ENCODE data around the gene PAX4.

The PAX4 gene, protein sequence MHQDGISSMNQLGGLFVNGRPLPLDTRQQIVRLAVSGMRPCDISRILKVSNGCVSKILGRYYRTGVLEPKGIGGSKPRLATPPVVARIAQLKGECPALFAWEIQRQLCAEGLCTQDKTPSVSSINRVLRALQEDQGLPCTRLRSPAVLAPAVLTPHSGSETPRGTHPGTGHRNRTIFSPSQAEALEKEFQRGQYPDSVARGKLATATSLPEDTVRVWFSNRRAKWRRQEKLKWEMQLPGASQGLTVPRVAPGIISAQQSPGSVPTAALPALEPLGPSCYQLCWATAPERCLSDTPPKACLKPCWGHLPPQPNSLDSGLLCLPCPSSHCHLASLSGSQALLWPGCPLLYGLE

DNA sequence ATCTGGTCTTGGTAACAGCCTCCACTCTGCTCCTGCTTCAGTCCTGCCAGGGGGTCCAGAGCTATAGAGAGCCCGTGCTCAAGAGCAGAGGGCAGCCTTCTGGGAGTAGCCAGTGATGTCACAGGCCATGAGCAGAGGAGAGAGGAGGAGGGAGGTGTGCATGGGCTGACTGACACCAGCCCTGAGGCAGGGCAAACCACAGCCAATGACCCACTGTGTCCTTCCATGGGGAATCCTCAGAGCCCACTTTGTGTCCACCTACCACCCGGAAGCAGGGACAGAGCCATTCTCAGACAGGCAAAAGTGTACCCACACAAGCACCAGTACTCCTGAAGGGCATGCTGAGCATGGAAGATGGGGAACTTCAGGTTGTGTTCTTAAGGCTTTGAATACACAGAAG lies at the start of gene PAX4:
TSS of gene PAX4 (minus strand) at position 101 of the 400 bp plus-strand sequence. CDS start 2,214 bp downstream, outside the sequence.
- DNase-seq (ENCODE audit: low read depth in 1 of 2, low spot score in 1 of 2): no peak

DNA sequence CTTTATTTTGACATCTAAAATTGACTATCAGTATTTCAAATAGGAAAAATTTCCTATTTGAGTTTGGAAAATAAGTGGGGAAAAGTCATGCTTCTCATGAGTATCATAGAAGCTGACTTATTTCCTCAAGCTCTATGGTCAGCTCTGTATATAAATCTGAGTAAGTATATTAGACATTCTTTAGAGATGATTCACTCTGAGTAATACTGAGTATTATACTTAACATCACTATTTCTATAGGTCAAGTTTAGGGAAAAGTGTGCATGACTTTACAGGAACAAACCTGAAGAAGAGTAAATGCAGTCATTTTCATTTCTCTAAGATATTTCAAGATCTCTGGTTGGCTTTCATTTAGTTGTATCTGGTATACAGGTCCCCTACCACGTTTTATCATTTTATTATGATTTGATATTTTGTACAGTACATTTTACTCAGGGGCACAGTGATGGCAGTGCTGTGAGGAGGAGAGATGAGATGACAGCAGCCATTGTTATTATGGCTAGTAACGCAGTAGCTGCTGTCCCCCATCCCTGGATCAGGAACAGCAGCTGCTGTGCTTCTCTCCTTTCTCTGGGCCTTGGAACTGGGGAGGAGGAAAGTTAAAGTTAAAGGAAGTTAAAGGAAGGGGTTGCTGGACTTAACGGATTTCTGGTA lies 49.2 kb upstream of the PAX4 start:
- DNase-seq (ENCODE audit: low read depth in 1 of 2, low spot score in 1 of 2): no peak

DNA sequence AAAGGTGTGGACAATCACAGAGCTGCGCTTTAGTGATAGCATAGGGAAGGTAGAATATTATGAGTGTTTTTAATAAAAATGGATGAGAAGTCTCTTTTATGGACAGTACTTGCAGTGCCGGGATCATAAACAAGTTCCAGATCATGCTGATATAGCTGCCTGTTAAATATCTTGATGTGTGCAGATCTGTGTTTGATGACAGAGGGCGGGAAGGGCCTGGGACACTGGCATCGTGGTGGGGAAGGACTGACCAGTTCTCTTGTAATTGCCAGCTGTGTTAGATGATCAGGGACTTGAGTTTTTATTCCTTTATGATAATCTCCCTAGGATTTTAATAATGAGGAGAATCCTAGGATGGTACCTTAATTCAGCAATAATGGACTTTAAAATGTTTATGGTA lies 48.7 kb upstream of the PAX4 start:
- DNase-seq (ENCODE audit: low read depth in 1 of 2, low spot score in 1 of 2): no peak

DNA sequence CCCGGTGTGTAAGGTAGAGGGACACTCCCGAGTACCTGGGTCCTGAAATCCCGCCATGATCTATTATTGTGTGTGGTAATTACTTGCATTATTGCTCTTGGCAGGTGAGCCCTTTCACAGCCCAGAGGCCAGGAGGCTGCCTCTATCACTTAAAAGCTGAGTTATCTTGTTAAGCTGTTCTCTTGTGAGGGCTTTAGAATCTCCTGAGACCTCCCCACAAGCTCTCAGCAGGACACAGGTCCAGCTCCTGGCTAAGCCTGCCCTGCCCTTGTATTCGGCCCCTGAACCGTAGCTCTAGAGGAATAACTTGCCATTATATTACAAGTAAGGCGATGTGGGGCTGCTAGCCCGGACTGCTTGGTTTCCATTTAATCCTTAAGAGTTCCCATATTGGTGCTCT lies 48.0 kb upstream of the PAX4 start:
- DNase-seq (ENCODE audit: low read depth in 1 of 2, low spot score in 1 of 2): no peak

DNA sequence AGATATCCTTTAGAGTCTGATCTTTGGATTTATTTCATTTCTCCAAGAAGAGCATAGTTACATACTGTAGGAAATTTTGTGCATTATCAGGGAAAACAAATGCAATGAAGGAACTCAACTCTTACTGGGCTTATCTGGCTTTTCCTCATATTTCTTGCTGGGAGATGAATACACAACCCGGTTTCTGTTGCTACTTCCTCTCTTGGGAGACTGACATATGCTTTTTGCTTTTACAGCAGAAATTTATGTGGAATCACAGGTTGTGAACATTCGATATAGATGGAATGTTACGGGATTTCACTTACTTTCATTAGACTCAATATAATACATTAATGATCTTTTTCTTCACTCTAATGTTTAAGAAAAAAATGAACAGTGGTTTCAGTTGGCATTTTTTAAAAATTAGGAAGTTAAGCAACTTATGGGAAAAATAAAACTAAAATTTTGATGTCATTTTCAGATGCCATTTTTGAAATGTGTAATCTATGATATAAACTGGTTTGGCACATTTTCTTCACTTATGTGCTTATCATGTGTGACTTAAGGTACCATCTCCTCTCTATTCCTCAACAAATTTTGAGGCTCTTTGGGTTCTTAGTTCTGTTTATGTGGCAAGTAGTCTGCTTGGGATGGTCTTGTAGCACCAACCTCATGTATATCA lies 41.2 kb upstream of the PAX4 start:
- DNase-seq (ENCODE audit: low read depth in 1 of 2, low spot score in 1 of 2): no peak

DNA sequence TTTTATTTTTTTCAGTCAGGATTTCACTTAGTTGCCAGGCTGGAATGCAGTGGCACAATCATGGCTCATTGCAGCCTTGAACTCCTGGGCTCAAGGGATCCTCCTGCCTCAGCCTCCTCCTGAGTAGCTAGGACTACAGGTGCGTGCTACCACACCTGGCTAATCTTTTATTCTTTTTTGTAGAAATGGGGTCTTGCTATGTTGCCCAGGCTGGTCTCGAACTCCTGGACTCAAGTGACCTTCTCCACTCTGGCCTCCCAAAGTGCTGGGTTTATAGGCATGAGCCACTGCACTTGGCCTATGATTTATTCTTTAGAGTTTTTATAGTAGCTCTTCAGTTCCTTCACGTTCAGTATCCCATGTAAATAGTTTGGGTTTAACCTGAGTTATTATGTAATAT lies 39.6 kb upstream of the PAX4 start:
- no peak for DNase-seq (ENCODE audit: low read depth in 1 of 2, low spot score in 1 of 2)

DNA sequence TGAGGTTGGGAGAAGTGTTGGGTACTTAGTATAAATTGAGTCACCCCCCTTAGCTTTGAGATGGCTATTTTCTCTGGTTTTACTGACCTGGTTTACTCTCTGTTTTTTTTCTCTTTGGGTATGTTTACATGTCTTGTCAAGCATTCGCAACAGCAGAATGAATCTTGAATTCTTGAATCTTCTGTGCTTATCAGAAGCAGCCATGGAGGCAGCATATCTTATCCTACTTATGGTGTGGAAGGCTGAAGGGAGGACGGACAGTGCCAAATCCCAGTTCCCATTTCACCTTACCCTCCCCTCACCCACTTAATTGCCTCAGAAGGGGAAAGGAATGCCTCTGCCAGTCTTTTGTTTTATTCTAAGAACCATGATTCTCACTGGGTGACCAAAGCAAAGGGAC lies 37.8 kb upstream of the PAX4 start:
- no peak for DNase-seq (ENCODE audit: low read depth in 1 of 2, low spot score in 1 of 2)

DNA sequence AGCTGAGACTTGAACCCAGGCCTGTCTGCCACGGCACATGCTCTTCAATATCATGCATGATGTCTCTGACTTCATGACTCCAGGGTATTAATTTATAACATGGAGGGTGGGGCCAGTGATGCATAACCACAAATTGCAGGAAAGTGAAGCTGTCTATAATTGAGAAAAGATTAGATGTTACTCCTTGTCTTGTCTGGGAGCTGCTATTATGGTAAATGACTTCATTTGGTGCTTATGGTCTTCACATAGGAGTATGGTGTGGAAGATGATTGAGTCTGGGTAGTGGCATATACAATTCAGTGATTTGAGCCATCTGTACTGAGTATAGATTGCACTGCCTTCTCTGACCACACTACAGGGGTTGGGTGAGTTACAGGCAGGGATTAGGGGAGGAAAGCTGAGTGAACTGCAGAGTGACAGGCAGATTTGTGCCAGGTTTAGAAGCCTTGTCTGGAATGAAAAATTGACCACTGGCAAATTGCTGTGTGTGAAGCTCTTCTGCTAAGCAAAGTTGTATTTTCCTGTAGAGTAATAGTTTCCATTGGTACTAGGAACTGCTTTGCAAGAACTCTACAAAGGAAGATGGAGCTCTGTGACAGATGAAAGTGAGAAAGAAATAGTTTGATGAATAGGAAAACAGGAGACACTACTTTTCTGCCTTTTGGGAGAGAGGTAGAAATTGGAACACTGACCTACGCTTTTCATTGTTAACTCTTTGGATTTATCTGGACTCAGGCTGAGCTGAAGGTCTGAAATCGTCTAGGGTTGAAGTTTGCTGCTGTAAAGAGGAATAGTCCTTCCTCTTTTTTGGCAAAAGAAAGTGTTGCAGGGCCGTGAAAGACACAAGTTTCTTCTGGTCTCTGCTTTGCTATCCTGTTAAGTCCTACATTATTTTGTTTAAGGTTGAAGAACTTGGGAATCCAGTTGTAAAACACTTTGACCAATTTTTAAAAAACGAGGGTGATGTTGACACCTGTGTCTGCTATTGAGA lies 36.8 kb upstream of the PAX4 start:
- no peak for DNase-seq (ENCODE audit: low read depth in 1 of 2, low spot score in 1 of 2)

DNA sequence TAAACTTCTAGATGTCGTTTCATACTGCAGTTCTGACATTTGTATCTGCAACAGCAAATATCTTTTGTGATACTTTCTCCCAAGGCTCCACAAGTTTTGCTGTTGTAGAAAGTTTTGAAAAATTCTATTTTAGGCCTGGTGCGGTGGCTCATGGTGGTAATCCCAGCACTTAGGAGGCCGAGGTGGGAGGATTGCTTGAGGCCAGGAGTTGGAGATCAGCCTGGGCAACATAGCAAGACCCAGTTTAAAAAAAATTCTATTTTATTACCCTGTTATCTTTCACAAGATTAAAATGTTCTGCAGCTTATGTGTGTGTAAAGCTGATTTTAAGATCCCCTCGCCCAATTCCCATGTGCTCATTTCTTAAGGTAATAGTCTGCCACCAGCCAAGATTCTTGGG lies 35.5 kb upstream of the PAX4 start:
- no peak for DNase-seq (ENCODE audit: low read depth in 1 of 2, low spot score in 1 of 2)

DNA sequence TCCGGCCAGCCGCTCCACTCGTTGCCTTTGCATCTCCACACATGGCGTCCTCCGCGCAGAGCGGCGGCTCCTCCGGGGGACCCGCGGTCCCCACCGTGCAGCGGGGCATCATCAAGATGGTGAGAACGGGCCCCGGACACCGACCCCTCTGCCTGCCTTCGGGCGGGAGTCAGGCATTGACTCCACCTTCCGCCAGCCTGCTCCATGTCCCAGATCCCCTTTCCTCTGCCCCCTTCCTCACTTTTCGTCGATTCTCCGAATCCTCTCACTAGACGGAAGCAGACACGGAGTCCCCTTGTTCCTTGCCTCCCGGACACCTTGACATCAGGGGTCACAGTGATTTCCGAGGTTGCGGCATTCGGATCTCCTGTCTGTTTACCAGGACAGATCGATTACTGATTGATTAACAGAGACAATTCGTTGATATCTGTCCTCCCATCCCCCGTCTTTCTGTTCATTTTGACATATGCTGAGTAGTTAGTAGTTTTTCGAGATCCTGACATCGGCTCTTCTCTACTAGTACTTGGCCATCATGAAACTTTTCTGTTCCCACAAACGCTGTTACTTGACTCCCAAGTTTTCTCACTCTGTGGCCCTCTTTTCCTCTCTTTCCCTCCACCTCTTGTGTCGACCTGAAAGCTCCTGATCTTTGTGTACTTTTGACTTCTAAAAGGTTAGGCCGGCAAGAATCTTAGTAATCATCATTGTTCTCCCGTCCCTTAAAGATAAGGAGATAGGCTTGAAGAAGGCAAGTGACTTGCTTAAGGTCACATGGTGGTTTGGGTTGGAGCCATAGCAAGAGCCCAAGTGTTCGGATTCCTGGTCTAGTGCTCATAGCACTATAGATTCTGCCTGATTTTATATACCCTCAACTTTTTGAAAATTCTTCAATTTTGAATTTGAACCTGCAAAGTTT lies 34.6 kb upstream of the PAX4 start:
- DNase-seq (ENCODE audit: low read depth in 1 of 2, low spot score in 1 of 2): no peak

DNA sequence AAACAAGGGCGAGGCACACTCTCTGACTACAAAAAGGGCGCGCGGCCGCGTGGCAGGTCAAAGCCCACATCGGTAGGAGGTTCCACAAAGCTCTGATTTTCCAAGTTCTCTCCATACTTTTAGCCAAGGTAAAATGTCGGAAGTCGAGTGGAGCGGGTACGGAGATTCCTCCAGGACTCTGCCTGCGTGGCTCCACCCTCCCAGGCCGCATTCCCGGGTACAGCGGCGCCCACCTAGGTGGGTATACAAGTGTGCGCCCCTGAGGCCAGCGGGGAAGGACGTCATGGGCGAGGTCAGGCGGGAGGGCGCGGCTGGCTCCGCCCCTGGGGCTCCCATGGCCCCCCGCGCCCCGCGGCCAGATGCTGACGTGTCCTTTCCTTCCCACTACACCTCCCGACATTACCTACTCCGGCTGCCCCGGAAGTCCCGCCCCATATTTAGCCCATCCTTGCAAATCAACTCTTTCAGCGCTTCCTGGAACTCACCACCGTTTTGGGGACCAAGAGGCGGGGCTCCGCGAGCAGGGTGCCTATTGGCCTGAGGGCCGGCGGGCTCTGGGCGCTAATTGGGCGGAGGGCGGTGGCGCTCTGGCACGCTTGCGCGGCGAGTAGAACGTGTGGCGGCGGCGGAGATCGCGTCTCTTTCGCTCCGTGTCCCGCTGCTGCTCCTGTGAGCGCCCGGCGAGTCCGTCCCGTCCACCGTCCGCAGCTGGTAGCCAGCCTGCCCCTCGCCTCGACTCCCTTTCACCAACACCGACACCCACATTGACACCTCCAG lies 33.8 kb upstream of the PAX4 start, which contains the start of gene SND1:
TSS of gene SND1 (plus strand) at position 639 of the 777 bp plus-strand sequence. CDS start 180 bp downstream, outside the sequence.
- peak; percentile 95 to 98 for DNase-seq (ENCODE audit: low read depth in 1 of 2, low spot score in 1 of 2)

DNA sequence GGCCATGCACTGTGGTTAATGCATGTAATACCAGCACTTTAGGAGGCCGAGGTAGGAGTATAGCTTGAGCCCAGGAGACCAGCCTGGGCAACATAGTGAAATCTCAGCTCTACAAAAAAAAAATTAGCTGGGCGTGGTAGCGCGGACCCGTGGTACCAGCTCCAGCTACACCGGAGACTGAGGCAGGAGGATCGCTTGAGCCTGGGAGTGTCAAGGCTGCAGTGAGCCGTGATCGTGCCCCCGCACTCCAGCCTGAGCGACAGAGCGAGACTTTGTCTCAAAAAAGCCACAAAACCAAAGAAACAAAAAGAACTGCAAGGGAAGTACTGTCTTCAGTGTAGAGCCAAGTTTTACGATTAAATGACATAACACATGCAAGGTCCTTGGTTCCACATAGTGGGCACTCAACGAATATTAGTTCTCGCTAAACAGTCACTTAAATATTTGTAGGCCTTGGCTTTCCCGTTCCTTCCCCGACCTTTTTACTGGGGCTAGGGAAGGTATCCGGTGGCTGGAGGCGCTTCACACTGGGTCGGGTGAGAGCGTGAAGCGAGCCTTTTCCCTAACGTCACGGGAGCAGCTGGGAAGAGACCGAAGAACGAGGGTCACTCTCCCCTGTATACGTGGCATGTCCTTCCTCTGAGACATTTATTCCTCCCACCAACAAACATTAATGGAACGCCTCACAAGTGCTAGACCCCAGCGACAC lies 33.1 kb upstream of the PAX4 start:
- peak in 1 of 2 donors; percentile 4 for DNase-seq (ENCODE audit: low read depth in 1 of 2, low spot score in 1 of 2)

DNA sequence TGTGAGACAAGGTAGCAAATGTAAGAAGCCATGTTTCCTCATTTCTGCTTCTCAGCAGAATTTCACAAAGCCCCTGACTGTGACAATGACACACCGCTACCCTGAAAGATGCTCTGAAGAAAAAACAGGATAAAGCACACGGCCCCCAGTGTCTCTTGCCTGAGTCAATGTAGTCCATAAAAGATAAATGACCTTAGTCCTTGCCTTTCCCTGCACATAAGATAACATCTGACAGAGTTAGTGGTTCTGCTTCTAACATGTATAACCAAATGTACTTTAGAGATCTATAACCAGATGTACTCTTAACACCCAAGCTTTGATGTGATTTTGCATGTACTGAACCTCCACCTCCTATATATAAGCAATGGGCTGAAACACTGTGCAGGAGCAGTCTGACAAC lies 31.0 kb upstream of the PAX4 start:
- no peak for DNase-seq (ENCODE audit: low read depth in 1 of 2, low spot score in 1 of 2)

DNA sequence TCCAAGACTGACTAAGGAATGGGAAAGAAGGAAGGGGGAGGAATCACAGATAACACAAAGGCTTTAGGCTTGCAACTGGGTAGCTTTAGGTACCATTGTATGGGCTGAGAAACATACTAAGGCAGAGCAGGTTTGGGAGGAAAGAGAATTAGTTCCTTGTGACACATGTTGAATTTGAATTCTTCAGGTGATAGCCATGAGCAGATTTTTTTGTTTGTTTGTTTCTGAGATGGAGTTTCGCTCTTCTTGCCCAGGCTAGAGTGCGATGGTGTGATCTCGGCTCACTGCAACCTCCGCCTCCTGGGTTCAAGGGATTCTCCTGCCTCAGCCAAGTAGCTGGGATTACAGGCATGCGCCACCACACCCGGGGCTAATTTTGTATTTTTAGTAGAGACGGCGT lies 29.7 kb upstream of the PAX4 start:
- no peak for DNase-seq (ENCODE audit: low read depth in 1 of 2, low spot score in 1 of 2)

DNA sequence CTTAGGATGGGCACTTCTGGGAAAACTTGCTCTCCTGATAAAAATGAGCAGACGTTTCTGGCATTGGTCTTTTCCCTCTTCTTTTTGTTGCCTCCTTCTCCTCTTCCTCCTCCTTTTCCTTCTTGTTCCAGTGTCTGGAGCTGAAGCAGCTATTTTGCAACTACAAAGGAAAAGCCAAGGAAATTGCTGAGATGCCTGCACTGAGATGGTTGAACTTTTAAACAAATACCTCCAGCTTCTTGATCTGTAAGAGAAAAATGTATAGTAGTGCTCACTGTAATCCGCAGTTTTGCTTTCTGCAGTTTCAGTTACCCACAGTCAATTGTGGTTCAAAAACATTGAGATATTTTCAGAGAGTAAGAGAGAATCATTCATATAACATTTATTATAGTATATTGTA lies 26.5 kb upstream of the PAX4 start:
- no peak for DNase-seq (ENCODE audit: low read depth in 1 of 2, low spot score in 1 of 2)

DNA sequence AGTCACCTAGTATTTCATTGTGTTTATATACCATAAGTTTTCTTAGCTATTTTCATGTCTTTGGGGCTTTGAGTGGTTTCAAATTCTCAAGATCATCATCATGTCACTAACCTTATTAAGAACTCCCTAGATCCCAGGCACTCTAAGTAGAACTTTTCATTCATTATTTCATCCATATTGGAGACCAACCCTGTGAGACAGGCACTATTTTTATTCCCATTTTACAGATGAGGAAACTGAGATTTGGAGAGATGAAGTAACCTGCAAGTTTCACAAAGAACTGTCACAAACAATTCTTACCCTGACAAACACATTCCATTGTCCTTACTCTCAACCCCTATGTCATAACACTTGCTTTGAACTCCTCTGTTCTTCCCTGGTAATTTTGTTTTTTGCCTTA lies 20.3 kb upstream of the PAX4 start:
- DNase-seq (ENCODE audit: low read depth in 1 of 2, low spot score in 1 of 2): no peak

DNA sequence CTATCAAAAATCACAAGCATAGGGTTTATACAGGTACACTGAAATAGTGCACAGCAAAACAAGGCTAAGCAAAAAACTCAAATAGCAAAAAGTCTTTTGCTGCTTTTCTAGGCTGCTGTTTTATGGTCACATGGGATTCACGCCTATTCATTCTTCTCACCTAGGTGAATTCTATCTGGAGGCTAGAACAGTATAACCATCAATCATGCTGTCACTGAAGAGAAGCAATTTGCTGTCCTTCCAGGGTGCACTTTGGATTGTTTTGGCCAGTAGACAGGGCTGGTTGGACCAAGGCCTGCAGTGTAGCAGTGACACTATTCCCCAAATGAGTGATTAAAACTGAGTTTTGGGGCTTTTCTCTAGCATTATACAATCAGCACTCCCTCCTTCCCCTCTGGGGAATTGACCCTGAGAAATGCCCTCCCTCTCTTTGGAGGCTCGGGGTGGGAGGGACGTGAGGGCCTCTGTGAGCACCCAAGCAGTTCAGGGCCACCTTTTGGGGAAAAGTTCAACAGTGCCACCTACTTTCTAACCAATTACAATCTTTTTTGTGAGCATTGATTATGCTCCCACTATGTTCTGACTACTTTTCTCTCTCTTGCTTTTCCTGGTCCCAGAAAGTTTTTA lies 17.8 kb upstream of the PAX4 start:
- DNase-seq (ENCODE audit: low read depth in 1 of 2, low spot score in 1 of 2): no peak

DNA sequence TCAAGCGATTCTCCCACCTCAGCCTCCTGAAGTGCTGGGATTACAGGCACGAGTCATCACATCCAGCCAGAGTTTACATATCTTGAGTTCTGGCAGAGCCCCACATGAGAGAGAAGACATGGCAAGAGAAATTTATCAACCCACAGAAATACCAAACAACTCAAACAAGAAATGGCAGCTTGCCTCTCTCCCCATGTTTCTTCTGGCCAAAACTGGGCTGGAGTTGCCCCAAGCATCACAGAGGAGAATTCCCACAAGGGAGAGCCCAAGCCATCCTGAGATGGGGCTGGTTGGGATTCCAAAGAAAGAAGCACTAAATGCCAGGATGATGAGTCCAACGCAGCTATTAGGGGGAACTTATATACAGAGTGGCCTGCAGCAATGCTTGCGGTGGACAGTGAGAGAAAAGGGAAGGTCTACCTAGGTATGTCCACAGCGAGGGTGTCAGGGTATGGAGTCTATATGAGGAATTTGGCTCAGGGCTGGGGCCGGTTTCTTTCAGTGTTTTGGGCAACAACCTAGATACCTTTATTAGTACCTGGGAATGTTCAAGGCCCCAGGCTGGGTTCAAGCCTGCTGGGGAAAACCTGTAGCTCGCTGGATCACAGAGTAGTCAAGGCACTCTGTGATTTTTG lies 14.5 kb upstream of the PAX4 start:
- DNase-seq (ENCODE audit: low read depth in 1 of 2, low spot score in 1 of 2): no peak

Measured in activated T-helper 1 cell treated with anti-CD3 and anti-CD28 coated beads, Interleukin-2, amount 50 U/mL, for 16 hours (primary cell).